SJCRH30 (cell line): ENCODE data around the gene EDN2. TPM values are rescaled to one million over a fixed set of nuclear protein-coding genes. Genes with fewer than 3 reads are reported as not detected.

Experiments
- DNase-seq, 2 experiments: peaks; one replicate each; pipeline ENCODE4 v3.0.0-alpha.2; 2015 to 2020
- H3K27ac ChIP-seq: fragments of 250-450 bp; sonication (Bioruptor Pico); 2 replicates; pipeline ENCODE4 v1.5.1; 2020; ENCODE audit warnings: mild to moderate bottlenecking, moderate library complexity
- H3K27me3 ChIP-seq: fragments of 250-450 bp; sonication (Bioruptor Pico); 2 replicates; pipeline ENCODE4 v1.5.1; 2020; ENCODE audit warnings: mild to moderate bottlenecking, moderate library complexity
- H3K36me3 ChIP-seq: fragments of 250-450 bp; sonication (Bioruptor Pico); 2 replicates; pipeline ENCODE4 v1.5.1; 2020; ENCODE audit warnings: mild to moderate bottlenecking, moderate library complexity
- H3K4me1 ChIP-seq: fragments of 250-450 bp; sonication (Bioruptor Pico); 2 replicates; pipeline ENCODE4 v1.5.1; 2020; ENCODE audit warnings: mild to moderate bottlenecking, moderate library complexity
- H3K4me3 ChIP-seq: fragments of 250-450 bp; sonication (Bioruptor Pico); 2 replicates; pipeline ENCODE4 v1.5.1; 2020; ENCODE audit warnings: mild to moderate bottlenecking, moderate library complexity
- H3K9me3 ChIP-seq: fragments of 250-450 bp; sonication (Bioruptor Pico); replicated peaks from 2 replicates; pipeline ENCODE4 v1.5.1; 2020; ENCODE audit warnings: mild to moderate bottlenecking, moderate library complexity
- total RNA-seq: library from RNA; depleted of rRNA; stranded (reverse); fragments of >200 nt; shearing (Covaris generic); gene quantifications from 2 replicates; pipeline ENCODE4 v1.2.3, GENCODE V29; 2014; rRNA removed

Gene EDN2
- total RNA-seq, 1 experiment from 2014 or later, result 0.32 TPM

DNA sequence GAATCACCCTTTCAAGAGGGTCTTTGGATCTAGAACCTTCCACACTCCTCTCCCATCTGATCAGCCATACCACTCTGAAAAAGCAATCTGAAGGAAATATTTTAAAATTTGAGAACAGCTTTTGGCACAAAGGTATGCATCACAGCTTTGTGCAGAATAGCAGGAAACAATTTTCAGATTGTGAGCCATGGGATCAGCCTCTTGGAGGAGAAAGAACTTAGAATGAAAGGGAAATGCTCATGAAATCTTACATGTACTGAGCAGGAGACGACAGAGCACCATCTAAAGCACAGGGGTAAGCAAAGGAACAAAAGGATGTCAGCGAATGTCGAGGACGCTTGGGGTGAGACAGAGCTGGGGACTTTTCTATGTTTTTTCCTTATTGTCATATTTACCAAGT is 54.4 kb downstream of the EDN2 start:
- Histone ChIP-seq H3K4me3 (no peak overlapping the region), H3K27ac (no peak overlapping the region), H3K36me3 (no peaks in the 10 kb centered on the region), H3K9me3 (0 out of 2 replicates have a peak, but pooled peaks cover 3% of the 10 kb centered on the region), H3K27me3 (no peaks in the 10 kb centered on the region), H3K4me1 (peaks cover 36% of the 10 kb centered on the region)
- DNase-seq, result no peak

DNA sequence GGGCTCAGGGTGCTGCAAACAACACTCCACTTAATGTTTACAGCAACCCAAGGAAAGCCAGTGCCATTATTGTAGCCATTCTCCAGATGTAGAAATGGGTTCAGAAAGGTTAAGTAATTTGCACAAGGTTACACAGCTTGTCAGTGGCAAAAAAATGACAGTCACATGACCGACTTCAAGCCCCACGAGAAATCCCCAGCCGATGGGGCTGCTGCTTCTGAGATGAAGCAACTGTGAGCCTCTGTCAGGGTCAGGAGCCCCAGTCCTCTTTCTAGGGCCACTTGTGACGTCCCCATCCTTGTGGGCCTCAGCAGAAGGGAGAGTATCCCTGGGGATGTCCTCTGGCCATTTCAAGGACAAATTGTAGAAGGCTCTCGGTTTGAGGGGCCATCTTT is 54.8 kb downstream of the EDN2 start:
- no peak overlapping the region for H3K4me3 ChIP-seq
- H3K27ac ChIP-seq, result no peak overlapping the region
- H3K9me3 ChIP-seq, result 0 out of 2 replicates have a peak, but pooled peaks cover 3% of the 10 kb centered on the region
- H3K4me1 ChIP-seq, result peaks cover 31% of the 10 kb centered on the region
- DNase-seq, result no peak
- H3K27me3 ChIP-seq, result no peaks in the 10 kb centered on the region
- H3K36me3 ChIP-seq, result no peaks in the 10 kb centered on the region

Other genes starting within 250 kb of the EDN2 start
- 43.1 and 51.0 TPM in 2 replicates for gene SCMH1, start 242.4 kb downstream of the EDN2 start, total RNA-seq
- gene FOXO6, start 123.2 kb downstream of the EDN2 start, total RNA-seq, result 11.9 and 12.9 TPM in 2 replicates